ENCODE measurements around the gene ESYT3.

- TF ChIP-seq SP1 (CRISPR knock-in tag; IDR thresholded peaks at IDR 0.05): no peak
- TF ChIP-seq MAX (CRISPR knock-in tag; IDR thresholded peaks at IDR 0.05): no peak
Observed at GRCh38 chr3:138470687-138471086, 36.3 kb downstream of the ESYT3 start.

Data from K562 (cell line).